GM13977 (cell line): Measurements from ENCODE around the gene GSTM2.
"Not testable (repeated sequence)": the region's sequence is repeated elsewhere in the genome, so short reads cannot be mapped to it uniquely, and the experiment has no call there.

Experiments used
- DNase-seq: peaks from one replicate; pipeline ENCODE4 v3.0.0; 2012; ENCODE audit warnings: low spot score
- in situ Hi-C: fragments of 300-500 bp; cut with MboI; formaldehyde crosslinking; loops from one replicate; pipeline ENCODE4 v1.12.0; 2022; ENCODE audit warnings: low sequenced_read_pairs, low pct_unique_long_range_greater_than_20kb, mixed read lengths, inconsistent platforms; ENCODE audit not compliant: unreplicated experiment
- TF ChIP-seq, protein P1 (sequence below): IDR thresholded peaks from 2 replicates; pipeline ENCODE4 v1.5.1; 2012; ENCODE audit warnings: mild to moderate bottlenecking, control low read depth; ENCODE audit not compliant: insufficient read depth; ENCODE audit errors: extremely low read depth, missing control alignments

The GSTM2 gene

GRCh38 chr1:109664671-109665070 lies 3.2 kb upstream of the GSTM2 start:
- DNase-seq = no peak
- in situ Hi-C loops = no loop called here
- TF ChIP-seq, protein P1, sequence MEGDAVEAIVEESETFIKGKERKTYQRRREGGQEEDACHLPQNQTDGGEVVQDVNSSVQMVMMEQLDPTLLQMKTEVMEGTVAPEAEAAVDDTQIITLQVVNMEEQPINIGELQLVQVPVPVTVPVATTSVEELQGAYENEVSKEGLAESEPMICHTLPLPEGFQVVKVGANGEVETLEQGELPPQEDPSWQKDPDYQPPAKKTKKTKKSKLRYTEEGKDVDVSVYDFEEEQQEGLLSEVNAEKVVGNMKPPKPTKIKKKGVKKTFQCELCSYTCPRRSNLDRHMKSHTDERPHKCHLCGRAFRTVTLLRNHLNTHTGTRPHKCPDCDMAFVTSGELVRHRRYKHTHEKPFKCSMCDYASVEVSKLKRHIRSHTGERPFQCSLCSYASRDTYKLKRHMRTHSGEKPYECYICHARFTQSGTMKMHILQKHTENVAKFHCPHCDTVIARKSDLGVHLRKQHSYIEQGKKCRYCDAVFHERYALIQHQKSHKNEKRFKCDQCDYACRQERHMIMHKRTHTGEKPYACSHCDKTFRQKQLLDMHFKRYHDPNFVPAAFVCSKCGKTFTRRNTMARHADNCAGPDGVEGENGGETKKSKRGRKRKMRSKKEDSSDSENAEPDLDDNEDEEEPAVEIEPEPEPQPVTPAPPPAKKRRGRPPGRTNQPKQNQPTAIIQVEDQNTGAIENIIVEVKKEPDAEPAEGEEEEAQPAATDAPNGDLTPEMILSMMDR = no peak

GRCh38 chr1:109668123-109668775 lies 392 bp downstream of the GSTM2 start:
- in situ Hi-C loops = no loop called here
- DNase-seq = peak; percentile 5
- TF ChIP-seq, protein P1 = no peak

GRCh38 chr1:109669246-109669948 lies 1.5 kb downstream of the GSTM2 start:
- TF ChIP-seq, protein P1 = no peak
- in situ Hi-C loops = no loop called here
- DNase-seq = peak; percentile 2

- peak; percentile 1 for DNase-seq
- in situ Hi-C loops = not testable (repeated sequence)
Measured at GRCh38 chr1:109669949-109670302, 2.1 kb downstream of the GSTM2 start.

- TF ChIP-seq, protein P1 = no peak
- DNase-seq = peak; percentile 3
- in situ Hi-C loops = no loop called here
Measured at GRCh38 chr1:109671067-109671466, 3.2 kb downstream of the GSTM2 start.

GRCh38 chr1:109673861-109674260 lies 6.0 kb downstream of the GSTM2 start:
- DNase-seq, in situ Hi-C loops: not testable (repeated sequence)

DNA sequence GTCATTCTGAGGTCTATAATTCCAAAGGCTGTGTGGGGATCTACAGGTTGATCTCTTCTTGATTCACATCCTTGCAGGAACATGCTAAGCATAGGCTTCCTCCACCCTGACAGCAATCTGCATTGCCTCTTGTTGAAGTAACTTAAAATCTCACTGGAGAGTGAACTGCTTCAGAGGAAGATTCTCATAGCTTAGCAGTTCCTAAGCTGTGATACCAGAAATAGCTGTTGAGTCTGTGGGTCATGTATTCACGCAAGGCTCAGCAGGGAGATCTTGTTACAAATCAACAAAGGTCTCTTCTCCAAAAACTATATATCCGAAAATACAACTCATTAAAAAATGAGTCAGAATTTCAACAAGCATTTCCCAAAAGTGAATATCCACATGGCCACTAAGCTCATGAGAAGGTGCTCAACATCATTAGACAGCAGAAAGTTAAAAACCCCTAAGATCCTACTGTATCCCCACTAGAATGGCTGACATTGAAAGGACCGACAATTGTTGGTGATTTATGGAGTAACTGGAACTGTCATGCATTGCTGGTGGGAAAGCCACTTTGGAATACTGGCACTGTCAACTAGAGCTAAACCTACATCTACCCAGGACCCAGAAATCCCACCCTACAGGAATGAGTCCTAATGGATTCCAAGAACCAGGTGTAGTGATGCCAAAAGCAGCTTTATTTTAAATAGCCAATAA lies 9.0 kb downstream of the GSTM2 start:
- in situ Hi-C loops = not testable (repeated sequence)

GRCh38 chr1:109677459-109677858 lies 9.6 kb downstream of the GSTM2 start:
- DNase-seq = no peak
- in situ Hi-C loops = no loop called here
- TF ChIP-seq, protein P1 = no peak

More for the DNA sequence above, 9.0 kb downstream of the GSTM2 start:
- peak; percentile 0 for DNase-seq

GRCh38 chr1:109678637-109679036 lies 10.8 kb downstream of the GSTM2 start:
- DNase-seq, in situ Hi-C loops: not testable (repeated sequence)

DNA sequence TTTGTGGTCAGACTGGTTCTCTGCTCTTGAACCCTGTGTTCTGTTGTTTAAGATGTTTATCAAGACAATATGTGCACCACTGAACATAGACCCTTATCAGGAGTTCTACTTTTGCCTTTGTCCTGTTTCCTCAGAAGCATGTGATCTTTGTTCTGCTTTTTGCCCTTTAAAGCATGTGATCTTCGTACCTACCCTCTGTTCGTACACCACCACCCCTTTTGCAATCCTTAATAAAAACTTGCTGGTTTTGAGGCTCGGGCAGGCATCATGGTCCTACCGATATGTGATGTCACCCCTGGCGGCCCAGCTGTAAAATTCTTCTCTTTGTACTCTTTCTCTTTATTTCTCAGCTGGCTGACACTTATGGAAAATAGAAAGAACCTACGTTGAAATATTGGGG lies 16.9 kb downstream of the GSTM2 start:
- DNase-seq, in situ Hi-C loops: not testable (repeated sequence)

- in situ Hi-C loops, DNase-seq: not testable (repeated sequence)
Measured at GRCh38 chr1:109685399-109685798, 17.5 kb downstream of the GSTM2 start.

GRCh38 chr1:109685890-109686289 lies 18.0 kb downstream of the GSTM2 start:
- DNase-seq, in situ Hi-C loops: not testable (repeated sequence)
